Pons (tissue), 1 donor: ENCODE data around the gene MYBBP1A.

Source experiments
- DNase-seq: peaks from one replicate; pipeline ENCODE4 v3.0.0-alpha.2; 2016; ENCODE audit warnings: low spot score

MYBBP1A gene

GRCh38 chr17:4565209-4566141 lies 10.3 kb upstream of the MYBBP1A start:
- DNase-seq: peak; percentile 91

GRCh38 chr17:4562015-4562969 lies 7.1 kb upstream of the MYBBP1A start:
- DNase-seq: no peak

DNA sequence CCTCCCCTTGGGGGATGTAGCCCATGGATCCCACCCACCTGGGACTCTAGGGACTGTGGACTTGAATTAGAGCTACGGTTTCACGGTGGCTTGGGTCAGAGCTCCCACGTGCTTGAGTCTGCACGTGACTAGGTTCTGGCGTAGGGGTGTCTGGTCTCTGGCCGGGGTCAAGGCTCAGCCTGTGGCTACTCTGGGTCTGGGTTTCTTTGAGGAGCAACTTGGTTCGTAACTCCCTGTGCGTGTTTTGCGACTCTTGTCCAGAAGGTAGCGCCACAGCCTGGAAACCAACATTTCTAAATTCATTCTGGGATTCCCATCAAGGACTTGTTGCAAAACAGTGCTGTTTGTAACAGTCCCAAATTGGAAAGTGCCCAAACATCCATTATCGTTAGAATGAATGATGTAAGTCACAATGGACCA lies 5.7 kb upstream of the MYBBP1A start:
- no peak for DNase-seq

GRCh38 chr17:4560421-4560820 lies 5.2 kb upstream of the MYBBP1A start, which contains the start of gene GGT6:
Gene GGT6 (minus strand): TSS chr17:4560577. CDS start chr17:4560521, 56 bp downstream.
- DNase-seq: no peak

- DNase-seq: no peak
Measured at GRCh38 chr17:4559966-4560365, 4.8 kb upstream of the MYBBP1A start.

DNA sequence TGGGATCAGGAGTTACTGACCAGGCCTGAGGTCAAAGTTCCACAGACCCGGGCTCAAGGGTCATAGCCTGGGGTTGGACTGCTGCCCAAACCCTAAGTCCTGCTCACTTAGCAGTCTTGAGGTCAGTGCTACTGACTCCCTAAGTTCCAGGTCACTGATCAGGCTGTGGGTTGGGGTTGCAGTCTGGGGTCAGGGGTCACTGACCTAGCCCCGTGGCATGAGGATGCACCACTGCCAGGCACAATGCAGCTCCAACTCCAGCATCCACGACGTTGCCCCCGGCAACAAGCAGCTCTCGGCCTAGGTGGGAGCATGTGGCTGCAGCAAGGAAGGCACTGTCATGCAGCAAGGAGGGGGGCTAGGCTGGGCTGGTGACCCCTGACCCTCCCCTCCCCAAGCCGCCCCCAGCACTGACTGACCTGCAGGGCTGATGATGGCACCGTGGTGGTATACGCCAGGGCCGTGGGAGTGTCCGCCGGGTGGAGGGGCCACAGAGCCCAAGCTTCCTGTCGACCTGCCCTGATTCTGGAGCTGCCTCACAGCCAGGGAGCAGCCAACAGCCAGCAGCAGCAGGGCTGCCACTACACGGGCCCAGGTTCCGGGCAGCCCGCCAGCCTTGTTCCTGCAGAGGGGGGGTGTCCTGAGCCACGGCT lies 4.1 kb upstream of the MYBBP1A start:
- no peak for DNase-seq

GRCh38 chr17:4558347-4558971 lies 3.3 kb upstream of the MYBBP1A start:
- no peak for DNase-seq

DNA sequence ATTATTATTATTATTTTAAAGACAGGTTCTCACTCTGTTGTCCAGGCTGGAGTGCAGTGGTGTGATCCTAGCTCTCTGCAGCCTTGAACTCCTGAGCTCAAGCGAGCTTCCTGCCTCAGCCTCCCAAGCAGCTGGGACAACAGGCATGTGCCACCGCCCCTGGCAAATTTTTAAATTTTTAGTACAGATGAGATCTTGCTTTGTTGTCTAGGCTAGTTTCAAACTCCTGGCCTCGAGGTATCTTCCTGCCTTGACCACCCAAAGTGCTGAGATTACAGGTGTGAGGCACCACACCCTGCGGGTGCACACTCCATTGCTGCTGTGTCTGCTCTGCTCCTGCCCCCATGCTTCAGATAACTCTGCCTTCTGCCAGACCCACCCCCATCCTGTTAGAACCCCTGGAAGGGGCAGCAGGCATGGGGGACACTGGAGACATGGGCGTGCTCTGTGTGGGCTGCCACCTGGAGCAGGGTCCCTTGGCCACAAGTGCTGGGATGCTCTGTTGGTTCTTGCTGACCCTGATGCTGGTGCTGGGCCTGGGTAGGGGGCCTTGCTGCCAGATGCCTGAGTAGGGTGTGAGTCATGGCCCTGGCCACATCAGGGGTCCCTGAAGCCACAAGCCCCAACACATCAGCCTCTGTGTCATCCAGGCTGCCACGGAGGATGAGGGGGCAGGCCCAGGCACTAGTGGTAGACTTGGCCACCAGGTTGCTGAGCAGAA lies 2.6 kb upstream of the MYBBP1A start:
- DNase-seq: no peak

- DNase-seq: no peak
Measured at GRCh38 chr17:4556996-4557395, 1.8 kb upstream of the MYBBP1A start.

GRCh38 chr17:4555873-4556759 lies 932 bp upstream of the MYBBP1A start:
- DNase-seq: no peak

GRCh38 chr17:4554441-4554996 lies 665 bp downstream of the MYBBP1A start:
- DNase-seq: no peak

DNA sequence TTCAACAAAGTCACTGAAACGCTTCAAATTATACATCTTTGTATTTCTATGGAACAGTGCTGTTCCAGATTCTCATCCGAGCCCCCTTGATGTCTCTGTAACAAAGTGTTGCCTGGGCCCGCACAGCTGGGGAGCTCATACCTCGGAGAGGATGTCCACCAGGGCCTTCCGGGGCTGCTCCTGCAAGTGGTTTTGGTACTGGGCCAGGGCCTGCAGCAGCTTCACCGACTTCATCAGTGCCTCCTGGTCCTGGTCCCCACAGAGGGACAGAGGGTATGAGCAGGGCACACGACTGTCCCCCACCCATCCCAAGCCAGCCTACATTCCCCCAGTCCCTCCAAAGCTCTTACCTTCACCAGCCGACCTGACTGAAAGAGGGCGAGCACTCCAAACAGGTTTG lies 1.5 kb downstream of the MYBBP1A start:
- DNase-seq: no peak

- no peak for DNase-seq
Measured at GRCh38 chr17:4551796-4552525, 3.2 kb downstream of the MYBBP1A start.

DNA sequence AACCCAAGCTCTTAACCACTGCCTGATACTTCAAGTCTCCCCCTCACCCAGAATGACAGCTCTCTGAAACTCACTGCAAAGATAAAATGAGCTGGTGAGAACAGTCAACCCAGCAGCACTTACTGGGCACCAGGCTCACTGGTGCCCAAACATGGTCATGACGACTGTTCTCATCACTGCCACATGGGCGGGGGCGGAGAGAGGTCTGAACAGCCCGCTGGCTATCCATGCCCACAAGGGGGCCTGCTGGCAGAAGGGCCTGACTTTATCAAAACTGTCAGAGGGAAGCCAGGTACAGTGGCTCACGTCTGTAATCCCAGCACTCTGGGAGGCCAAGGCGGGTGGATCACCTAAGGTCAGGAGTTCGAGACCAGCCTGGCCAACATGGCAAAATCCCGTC lies 4.0 kb downstream of the MYBBP1A start:
- no peak for DNase-seq

- no peak for DNase-seq
Measured at GRCh38 chr17:4550534-4551039, 4.6 kb downstream of the MYBBP1A start.

GRCh38 chr17:4549781-4550533 lies 5.2 kb downstream of the MYBBP1A start:
- no peak for DNase-seq

GRCh38 chr17:4548721-4549531 lies 6.3 kb downstream of the MYBBP1A start:
- no peak for DNase-seq
